Measurements from ENCODE around the gene SHISA2.
"Not testable (repeated sequence)": the region's sequence is repeated elsewhere in the genome, so short reads cannot be mapped to it uniquely, and the experiment has no call there.

Gene SHISA2

GRCh38 chr13:26051657-26052311 lies at the start of gene SHISA2:
Gene SHISA2, minus strand, starts transcription at chr13:26052016. Its CDS starts 1,041 bp downstream, at chr13:26050975.
- DNase-seq (ENCODE audit: low read depth in 2 of 2) = peak in 1 of 2 donors; percentile 49

GRCh38 chr13:26095846-26096610 lies 44.2 kb upstream of the SHISA2 start:
- no peak for DNase-seq (ENCODE audit: low read depth in 2 of 2)

GRCh38 chr13:26095338-26095737 lies 43.5 kb upstream of the SHISA2 start:
- DNase-seq (ENCODE audit: low read depth in 2 of 2) = no peak

- not testable (repeated sequence) for DNase-seq (ENCODE audit: low read depth in 2 of 2)
Observed at GRCh38 chr13:26076821-26077220, 25.0 kb upstream of the SHISA2 start.

GRCh38 chr13:26075498-26075897 lies 23.7 kb upstream of the SHISA2 start:
- no peak for DNase-seq (ENCODE audit: low read depth in 2 of 2)

- DNase-seq (ENCODE audit: low read depth in 2 of 2) = no peak
Observed at GRCh38 chr13:26074706-26075105, 22.9 kb upstream of the SHISA2 start.

GRCh38 chr13:26072335-26072734 lies 20.5 kb upstream of the SHISA2 start:
- not testable (repeated sequence) for DNase-seq (ENCODE audit: low read depth in 2 of 2)

- DNase-seq (ENCODE audit: low read depth in 2 of 2) = no peak
Observed at GRCh38 chr13:26071691-26072090, 19.9 kb upstream of the SHISA2 start.

GRCh38 chr13:26069642-26070041 lies 17.8 kb upstream of the SHISA2 start:
- not testable (repeated sequence) for DNase-seq (ENCODE audit: low read depth in 2 of 2)

GRCh38 chr13:26068372-26068771 lies 16.6 kb upstream of the SHISA2 start:
- DNase-seq (ENCODE audit: low read depth in 2 of 2) = not testable (repeated sequence)

- no peak for DNase-seq (ENCODE audit: low read depth in 2 of 2)
Observed at GRCh38 chr13:26067601-26068000, 15.8 kb upstream of the SHISA2 start.

- not testable (repeated sequence) for DNase-seq (ENCODE audit: low read depth in 2 of 2)
Observed at GRCh38 chr13:26066492-26066891, 14.7 kb upstream of the SHISA2 start.

GRCh38 chr13:26062853-26063444 lies 11.1 kb upstream of the SHISA2 start:
- DNase-seq (ENCODE audit: low read depth in 2 of 2) = no peak

- no peak for DNase-seq (ENCODE audit: low read depth in 2 of 2)
Observed at GRCh38 chr13:26061947-26062346, 10.1 kb upstream of the SHISA2 start.

GRCh38 chr13:26061256-26061655 lies 9.4 kb upstream of the SHISA2 start:
- no peak for DNase-seq (ENCODE audit: low read depth in 2 of 2)

GRCh38 chr13:26060357-26060756 lies 8.5 kb upstream of the SHISA2 start:
- no peak for DNase-seq (ENCODE audit: low read depth in 2 of 2)

- no peak for DNase-seq (ENCODE audit: low read depth in 2 of 2)
Observed at GRCh38 chr13:26058704-26059103, 6.9 kb upstream of the SHISA2 start.

GRCh38 chr13:26054896-26055295 lies 3.1 kb upstream of the SHISA2 start:
- no peak for DNase-seq (ENCODE audit: low read depth in 2 of 2)

- DNase-seq (ENCODE audit: low read depth in 2 of 2) = no peak
Observed at GRCh38 chr13:26053418-26053980, 1.7 kb upstream of the SHISA2 start.

- DNase-seq (ENCODE audit: low read depth in 2 of 2) = no peak
Observed at GRCh38 chr13:26052337-26052736, 521 bp upstream of the SHISA2 start.

GRCh38 chr13:26051231-26051656 lies 572 bp downstream of the SHISA2 start:
- no peak for DNase-seq (ENCODE audit: low read depth in 2 of 2)

GRCh38 chr13:26050568-26051230 lies 1.1 kb downstream of the SHISA2 start:
- no peak for DNase-seq (ENCODE audit: low read depth in 2 of 2)

Measured in stimulated activated CD4-positive, alpha-beta T cell treated with anti-CD3 and anti-CD28 coated beads, Interleukin-15, amount 100 ng/mL, for 48 hours (primary cell).